Fibroblast of lung (primary cell): ENCODE data around the gene ZFYVE27. TPM values are rescaled to one million over a fixed set of nuclear protein-coding genes. Genes with fewer than 3 reads are reported as not detected.

ENCODE experiments used
- DNase-seq, 2 donors: peaks; one replicate each; pipeline versions ENCODE4 v3.0.0 to v3.0.0-alpha.2; 2010; ENCODE audit warnings: low read depth in 2 of 2
- H2AFZ ChIP-seq: 2 replicates; pipeline ENCODE4 v1.5.1; 2012; ENCODE audit warnings: low read length, control low read depth, inconsistent platforms
- H3K27ac ChIP-seq: 2 replicates; pipeline ENCODE4 v1.5.1; 2011; ENCODE audit warnings: low read length, control low read depth; ENCODE audit not compliant: insufficient read depth
- H3K27me3 ChIP-seq: 2 replicates; pipeline ENCODE4 v1.5.1; 2011; ENCODE audit warnings: mild to moderate bottlenecking, low read length; ENCODE audit not compliant: control insufficient read depth, insufficient read depth
- H3K36me3 ChIP-seq: 2 replicates; pipeline ENCODE4 v1.5.1; 2011; ENCODE audit warnings: low read length; ENCODE audit not compliant: control insufficient read depth, insufficient read depth
- H3K4me1 ChIP-seq: 2 replicates; pipeline ENCODE4 v1.5.1; 2011; ENCODE audit warnings: low read length; ENCODE audit not compliant: control insufficient read depth, insufficient read depth; ENCODE audit errors: extremely low read depth
- H3K4me2 ChIP-seq: 2 replicates; pipeline ENCODE4 v1.5.1; 2011; ENCODE audit warnings: low read length, control low read depth; ENCODE audit not compliant: insufficient read depth; ENCODE audit errors: extremely low read depth
- H3K4me3 ChIP-seq, 4 experiments: fragments of 200-600 bp in 1 of 4; sonication (generic) in 1 of 4; replicated peaks in 1 of 4; 2 replicates each; pipeline ENCODE4 v1.5.1; 2011 to 2016; ENCODE audit warnings: low read length in 4 of 4, low read depth in 3 of 4, mild to moderate bottlenecking in 3 of 4, control low read depth in 2 of 4, inconsistent platforms in 1 of 4, mixed read lengths in 1 of 4; ENCODE audit not compliant: insufficient read depth in 1 of 4; ENCODE audit errors: control extremely low read depth in 1 of 4
- H3K79me2 ChIP-seq: 2 replicates; pipeline ENCODE4 v1.5.1; 2012; ENCODE audit warnings: mild to moderate bottlenecking, low read length, inconsistent platforms; ENCODE audit not compliant: control insufficient read depth, insufficient read depth
- H3K9ac ChIP-seq: 2 replicates; pipeline ENCODE4 v1.5.1; 2011; ENCODE audit warnings: mild to moderate bottlenecking, low read length, control low read depth; ENCODE audit not compliant: insufficient read depth
- H3K9me3 ChIP-seq: 2 replicates; pipeline ENCODE4 v1.5.1; 2012; ENCODE audit warnings: low read depth, low read length; ENCODE audit not compliant: control insufficient read depth, insufficient read depth
- H4K20me1 ChIP-seq: 2 replicates; pipeline ENCODE4 v1.5.1; 2011; ENCODE audit warnings: low read length; ENCODE audit not compliant: control insufficient read depth, insufficient read depth; ENCODE audit errors: extremely low read depth
- CTCF ChIP-seq, 2 donors: IDR thresholded peaks in 1 of 2; conservative IDR thresholded peaks in 1 of 2; 1 replicate in 1 of 2; 2 replicates in 1 of 2; pipeline ENCODE4 v1.5.1; 2011 to 2012; ENCODE audit warnings: low read length in 2 of 2, control low read depth in 1 of 2, inconsistent platforms in 1 of 2, low read depth in 1 of 2, mild to moderate bottlenecking in 1 of 2
- EZH2 ChIP-seq: IDR thresholded peaks from 2 replicates; pipeline ENCODE4 v1.5.1; 2012; ENCODE audit warnings: low read length, control low read depth, mild to moderate bottlenecking; ENCODE audit errors: missing control alignments
- polyA plus RNA-seq, 2 donors: library from polyadenylated mRNA; depleted of rRNA in 1 of 2; stranded (reverse) in 1 of 2; unstranded in 1 of 2; fragments of >200 nt; gene quantifications; 2 replicates each; pipeline ENCODE4 v1.2.1, GENCODE V29; 2011 to 2012; ENCODE audit warnings: missing spikeins in 1 of 2
- total RNA-seq: library from RNA; depleted of rRNA; stranded (reverse); fragments of >200 nt; gene quantifications from 2 replicates; pipeline ENCODE4 v1.2.1, GENCODE V29; 2014

The ZFYVE27 gene
- total and polyA plus RNA-seq, 2 donors (not counting 1 experiment from before 2014, with no cell fraction given), result 8.3 to 22.1 TPM

GRCh38 chr10:97719602-97720001 is 17.3 kb upstream of the ZFYVE27 start:
- H3K4me1 ChIP-seq, result peaks cover 20% of the 10 kb centered on the region
- no peaks in the 10 kb centered on the region for H4K20me1 ChIP-seq
- TF ChIP-seq EZH2, result no peak
- no peak for TF ChIP-seq CTCF (conservative IDR thresholded peaks at IDR 0.05 in 1 of 2, IDR thresholded peaks at IDR 0.05 in 1 of 2; ENCODE audit: low read depth in 1 of 2, low read length in 2 of 2)
- no peak overlapping the region for H3K9ac ChIP-seq
- no peak for DNase-seq
- H3K9me3 ChIP-seq, result no peaks in the 10 kb centered on the region
- peaks cover 7% of the 10 kb centered on the region for H3K36me3 ChIP-seq
- no peak overlapping the region for H3K4me3 ChIP-seq
- H3K4me2 ChIP-seq, result no peak overlapping the region
- no peak overlapping the region for H2AFZ ChIP-seq
- H3K27me3 ChIP-seq, result no peaks in the 10 kb centered on the region
- no peak overlapping the region for H3K27ac ChIP-seq
- peaks cover 27% of the 10 kb centered on the region for H3K79me2 ChIP-seq

- H3K4me2 ChIP-seq, result no peak overlapping the region
- peaks cover 5% of the 10 kb centered on the region for H3K79me2 ChIP-seq
- no peaks in the 10 kb centered on the region for H3K27me3 ChIP-seq
- H3K9me3 ChIP-seq, result no peaks in the 10 kb centered on the region
- no peak overlapping the region for H2AFZ ChIP-seq
- H3K4me3 ChIP-seq, result no peak overlapping the region
- DNase-seq, result no peak
- H4K20me1 ChIP-seq, result no peaks in the 10 kb centered on the region
- H3K4me1 ChIP-seq, result peaks cover 15% of the 10 kb centered on the region
- no peak overlapping the region for H3K27ac ChIP-seq
- H3K9ac ChIP-seq, result no peak overlapping the region
- peaks cover 4% of the 10 kb centered on the region for H3K36me3 ChIP-seq
- no peak for TF ChIP-seq EZH2
- TF ChIP-seq CTCF (conservative IDR thresholded peaks at IDR 0.05 in 1 of 2, IDR thresholded peaks at IDR 0.05 in 1 of 2; ENCODE audit: low read depth in 1 of 2, low read length in 2 of 2), result no peak
Observed at GRCh38 chr10:97721871-97722780, 14.8 kb upstream of the ZFYVE27 start.

- peaks cover 11% of the 10 kb centered on the region for H3K4me1 ChIP-seq
- DNase-seq, result no peak
- H4K20me1 ChIP-seq, result no peaks in the 10 kb centered on the region
- H3K4me3 ChIP-seq, result no peak overlapping the region
- H3K27me3 ChIP-seq, result no peaks in the 10 kb centered on the region
- no peak overlapping the region for H3K4me2 ChIP-seq
- H3K9ac ChIP-seq, result no peak overlapping the region
- H3K9me3 ChIP-seq, result no peaks in the 10 kb centered on the region
- TF ChIP-seq EZH2, result no peak
- no peak for TF ChIP-seq CTCF (conservative IDR thresholded peaks at IDR 0.05 in 1 of 2, IDR thresholded peaks at IDR 0.05 in 1 of 2; ENCODE audit: low read depth in 1 of 2, low read length in 2 of 2)
- no peaks in the 10 kb centered on the region for H3K36me3 ChIP-seq
- no peaks in the 10 kb centered on the region for H3K79me2 ChIP-seq
- H3K27ac ChIP-seq, result no peak overlapping the region
- H2AFZ ChIP-seq, result no peak overlapping the region
Observed at GRCh38 chr10:97723001-97723400, 13.9 kb upstream of the ZFYVE27 start.
